LNCAP (cell line): ENCODE results near the gene HAPSTR1.

ENCODE experiments used
- TF ChIP-seq, protein P1 (sequence below): fragments of 450-650 bp; IDR thresholded peaks from 2 replicates; pipeline ENCODE4 v1.5.1; 2017; ENCODE audit warnings: mild to moderate bottlenecking

HAPSTR1 gene

GRCh38 chr16:9134306-9134705, 42.9 kb downstream of the HAPSTR1 start:
- TF ChIP-seq, protein P1, sequence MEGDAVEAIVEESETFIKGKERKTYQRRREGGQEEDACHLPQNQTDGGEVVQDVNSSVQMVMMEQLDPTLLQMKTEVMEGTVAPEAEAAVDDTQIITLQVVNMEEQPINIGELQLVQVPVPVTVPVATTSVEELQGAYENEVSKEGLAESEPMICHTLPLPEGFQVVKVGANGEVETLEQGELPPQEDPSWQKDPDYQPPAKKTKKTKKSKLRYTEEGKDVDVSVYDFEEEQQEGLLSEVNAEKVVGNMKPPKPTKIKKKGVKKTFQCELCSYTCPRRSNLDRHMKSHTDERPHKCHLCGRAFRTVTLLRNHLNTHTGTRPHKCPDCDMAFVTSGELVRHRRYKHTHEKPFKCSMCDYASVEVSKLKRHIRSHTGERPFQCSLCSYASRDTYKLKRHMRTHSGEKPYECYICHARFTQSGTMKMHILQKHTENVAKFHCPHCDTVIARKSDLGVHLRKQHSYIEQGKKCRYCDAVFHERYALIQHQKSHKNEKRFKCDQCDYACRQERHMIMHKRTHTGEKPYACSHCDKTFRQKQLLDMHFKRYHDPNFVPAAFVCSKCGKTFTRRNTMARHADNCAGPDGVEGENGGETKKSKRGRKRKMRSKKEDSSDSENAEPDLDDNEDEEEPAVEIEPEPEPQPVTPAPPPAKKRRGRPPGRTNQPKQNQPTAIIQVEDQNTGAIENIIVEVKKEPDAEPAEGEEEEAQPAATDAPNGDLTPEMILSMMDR, result no peak

- TF ChIP-seq, protein P1, result peak; percentile 55
Observed at GRCh38 chr16:9134739-9135138, 43.3 kb downstream of the HAPSTR1 start.

GRCh38 chr16:9135797-9136196, 44.4 kb downstream of the HAPSTR1 start:
- TF ChIP-seq, protein P1, result no peak

DNA sequence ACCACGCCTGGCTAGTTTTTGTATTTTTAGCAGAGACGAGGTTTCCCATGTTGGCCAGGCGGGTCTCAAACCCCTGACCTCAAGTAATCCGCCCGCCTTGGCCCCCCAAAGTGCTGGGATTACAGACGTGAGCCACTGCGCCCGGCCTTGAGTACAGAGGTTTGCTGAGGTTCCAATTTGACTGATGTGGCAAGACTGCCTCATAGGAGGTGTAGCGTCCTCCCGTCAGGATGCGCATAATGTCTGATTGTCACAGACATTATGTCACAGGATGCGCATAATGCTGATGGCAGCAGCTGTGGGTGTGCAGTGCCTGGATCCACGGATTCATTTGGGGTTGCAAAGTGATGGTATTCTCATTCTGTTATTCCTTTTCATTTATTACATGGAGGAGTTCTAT, 45.2 kb downstream of the HAPSTR1 start:
- TF ChIP-seq, protein P1, result no peak

- TF ChIP-seq, protein P1, result no peak
Observed at GRCh38 chr16:9138021-9138680, 46.7 kb downstream of the HAPSTR1 start.

- TF ChIP-seq, protein P1, result peak; percentile 97
Observed at GRCh38 chr16:9138731-9139501, 47.5 kb downstream of the HAPSTR1 start.

- TF ChIP-seq, protein P1, result no peak
Observed at GRCh38 chr16:9139965-9140364, 48.5 kb downstream of the HAPSTR1 start.
